GM12872 (cell line): ENCODE measurements around the gene MPPED2.

ENCODE experiments used
- TF ChIP-seq, protein P1 (sequence below): IDR thresholded peaks from 3 replicates; pipeline ENCODE4 v1.5.1; 2011; ENCODE audit warnings: low read depth, mild to moderate bottlenecking, low read length, moderate library complexity; ENCODE audit not compliant: insufficient read depth

The MPPED2 gene

DNA sequence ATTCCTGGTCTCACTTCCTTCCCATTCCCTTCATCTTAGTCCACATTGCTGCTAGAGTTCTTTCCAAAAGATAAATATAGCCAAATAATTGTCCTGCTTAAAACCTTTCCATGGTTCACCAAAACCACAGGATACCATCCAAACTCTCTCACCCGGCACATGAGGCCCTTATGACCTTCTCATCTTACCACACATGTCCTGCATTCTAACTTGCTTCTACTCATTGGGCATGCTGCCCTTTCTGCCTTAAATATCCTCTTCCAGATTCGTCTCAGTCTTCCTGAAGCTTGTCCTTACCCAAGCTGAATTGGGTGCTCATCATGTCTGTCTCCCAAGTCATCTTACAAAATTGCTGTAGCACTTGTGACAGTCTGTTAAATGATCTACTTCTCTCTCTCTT lies 114.9 kb downstream of the MPPED2 start:
- TF ChIP-seq, protein P1, sequence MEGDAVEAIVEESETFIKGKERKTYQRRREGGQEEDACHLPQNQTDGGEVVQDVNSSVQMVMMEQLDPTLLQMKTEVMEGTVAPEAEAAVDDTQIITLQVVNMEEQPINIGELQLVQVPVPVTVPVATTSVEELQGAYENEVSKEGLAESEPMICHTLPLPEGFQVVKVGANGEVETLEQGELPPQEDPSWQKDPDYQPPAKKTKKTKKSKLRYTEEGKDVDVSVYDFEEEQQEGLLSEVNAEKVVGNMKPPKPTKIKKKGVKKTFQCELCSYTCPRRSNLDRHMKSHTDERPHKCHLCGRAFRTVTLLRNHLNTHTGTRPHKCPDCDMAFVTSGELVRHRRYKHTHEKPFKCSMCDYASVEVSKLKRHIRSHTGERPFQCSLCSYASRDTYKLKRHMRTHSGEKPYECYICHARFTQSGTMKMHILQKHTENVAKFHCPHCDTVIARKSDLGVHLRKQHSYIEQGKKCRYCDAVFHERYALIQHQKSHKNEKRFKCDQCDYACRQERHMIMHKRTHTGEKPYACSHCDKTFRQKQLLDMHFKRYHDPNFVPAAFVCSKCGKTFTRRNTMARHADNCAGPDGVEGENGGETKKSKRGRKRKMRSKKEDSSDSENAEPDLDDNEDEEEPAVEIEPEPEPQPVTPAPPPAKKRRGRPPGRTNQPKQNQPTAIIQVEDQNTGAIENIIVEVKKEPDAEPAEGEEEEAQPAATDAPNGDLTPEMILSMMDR: no peak

DNA sequence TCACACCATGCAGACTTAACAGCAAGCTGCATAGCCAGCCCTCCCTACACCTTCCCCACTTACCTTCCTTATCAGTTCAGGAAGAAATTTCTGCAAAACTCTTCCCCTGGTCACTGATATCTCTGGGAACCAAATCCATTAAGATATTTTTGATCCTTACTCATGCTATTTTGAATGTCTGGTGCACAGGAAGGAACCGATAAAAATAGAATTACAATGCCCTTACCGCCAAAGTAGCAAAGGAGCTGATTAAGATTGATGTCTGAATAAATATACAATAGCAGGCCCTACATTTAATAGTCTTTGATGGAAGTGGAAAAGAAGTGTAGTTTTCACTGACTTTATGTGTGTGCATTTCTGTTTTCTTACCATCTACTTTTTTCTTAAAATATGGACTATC lies 117.3 kb downstream of the MPPED2 start:
- TF ChIP-seq, protein P1: no peak

DNA sequence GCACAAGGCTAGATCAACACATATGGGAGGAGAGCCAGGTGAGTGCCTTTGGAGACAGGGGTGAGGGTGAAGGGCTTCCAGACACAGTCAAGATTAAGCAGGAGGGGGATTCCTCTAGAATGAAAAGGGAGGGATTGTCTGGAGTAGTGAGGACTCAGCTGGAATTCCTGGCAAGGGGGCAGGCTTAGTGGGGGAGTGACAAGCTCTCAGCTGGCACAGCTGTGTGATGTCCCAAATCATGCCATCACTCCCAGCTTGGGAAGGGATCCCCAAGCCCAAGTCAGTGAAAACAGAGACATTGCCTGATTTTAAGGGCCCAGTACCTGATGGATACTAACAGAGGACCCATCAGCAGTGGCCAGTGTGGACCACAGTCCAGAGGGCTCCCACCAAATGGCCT lies 119.0 kb downstream of the MPPED2 start:
- TF ChIP-seq, protein P1: no peak

DNA sequence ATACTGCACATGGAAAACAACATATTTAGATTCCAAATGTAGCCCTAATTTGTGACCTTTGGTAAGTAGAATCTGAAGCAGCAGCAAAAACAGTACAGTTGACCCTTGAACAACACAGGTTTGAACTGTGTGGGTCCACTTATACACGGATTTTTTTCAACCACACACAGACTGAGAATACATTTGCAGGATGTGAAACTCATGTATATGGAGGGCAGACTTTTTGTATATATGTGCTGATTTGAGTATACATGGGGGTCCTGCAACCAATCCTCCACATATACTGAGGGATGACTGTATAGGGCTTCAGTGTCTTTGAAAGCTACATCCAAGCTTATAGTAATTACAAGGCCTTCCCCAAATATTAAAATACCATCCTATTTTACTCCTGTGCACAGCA lies 120.5 kb downstream of the MPPED2 start:
- TF ChIP-seq, protein P1: no peak

DNA sequence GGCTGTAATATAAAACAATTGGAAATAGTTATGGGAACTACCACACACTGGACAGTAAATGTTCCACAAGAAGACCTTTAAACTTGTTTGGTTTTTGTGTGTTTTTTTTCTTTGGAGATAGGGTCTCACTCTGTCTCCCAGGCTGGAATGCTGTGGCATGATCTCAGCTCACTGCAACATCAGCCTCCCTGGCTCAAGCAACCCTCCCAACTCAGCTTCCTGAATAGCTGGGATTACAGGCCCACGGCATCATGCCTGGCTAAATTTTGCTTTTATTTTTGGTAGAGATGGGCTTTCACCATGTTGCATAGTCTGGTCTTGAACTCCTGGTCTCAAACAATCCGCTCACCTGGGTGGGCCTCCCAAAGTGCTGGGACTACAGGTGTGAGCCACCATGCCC lies 121.0 kb downstream of the MPPED2 start:
- TF ChIP-seq, protein P1: no peak

DNA sequence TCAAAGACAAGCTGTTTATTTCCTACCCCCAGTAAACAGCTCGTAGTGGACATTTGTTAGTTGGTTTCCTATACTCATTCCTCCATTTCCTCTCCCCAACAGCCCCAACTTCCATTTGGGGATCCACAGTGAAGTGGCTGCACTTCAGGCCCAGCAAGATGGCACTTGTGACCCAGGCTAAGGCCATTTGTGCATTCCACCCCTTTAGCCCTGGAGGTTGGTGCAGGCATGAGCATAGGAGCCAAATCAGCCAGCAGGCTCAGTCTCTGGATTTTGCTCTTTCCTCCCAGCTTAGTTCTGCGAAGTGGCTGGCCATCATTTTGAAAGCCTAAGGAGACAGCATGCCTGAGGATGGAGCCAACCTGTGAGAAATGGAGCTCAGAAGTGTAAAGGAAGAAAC lies 122.9 kb downstream of the MPPED2 start:
- TF ChIP-seq, protein P1: no peak

DNA sequence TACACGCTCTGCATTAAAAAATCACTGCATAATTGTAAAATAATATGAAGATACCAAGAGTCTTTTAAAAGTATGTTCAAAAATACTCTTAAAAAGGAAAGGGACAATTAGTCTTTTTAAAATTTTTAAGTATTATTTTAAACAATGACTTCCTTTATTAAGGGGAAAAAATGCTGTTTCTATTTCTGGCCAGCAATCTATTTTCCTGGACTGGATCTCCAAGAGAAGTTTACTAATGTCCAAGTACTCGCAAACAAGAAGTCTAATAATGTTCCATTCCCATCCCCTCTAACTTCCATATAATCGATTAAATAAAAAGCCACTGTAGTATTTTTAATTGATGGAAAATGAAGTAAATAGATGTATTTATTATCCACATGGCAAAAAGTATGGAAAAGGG lies 123.7 kb downstream of the MPPED2 start:
- TF ChIP-seq, protein P1: no peak

DNA sequence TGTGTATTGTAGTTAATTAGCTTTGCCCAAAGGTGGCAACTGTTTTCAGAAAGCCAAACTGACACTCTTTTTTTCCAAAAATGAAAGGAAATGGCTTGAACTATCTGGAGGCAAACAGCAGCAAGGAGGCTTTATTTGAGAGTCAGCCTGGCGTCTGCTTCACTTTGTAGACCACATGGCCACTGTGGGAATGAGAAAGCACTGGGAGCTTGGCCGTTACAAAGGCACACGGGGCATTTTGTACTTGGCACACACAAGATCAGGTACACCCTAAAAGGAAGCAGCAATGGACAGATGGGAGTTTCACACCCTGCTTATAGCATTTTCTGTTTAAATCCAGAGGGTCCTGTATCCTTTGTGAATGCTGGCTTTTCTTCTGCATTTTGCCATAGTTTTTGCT lies 126.3 kb downstream of the MPPED2 start:
- TF ChIP-seq, protein P1: no peak
